Ishikawa (cell line): Measurements from ENCODE around the gene PRKCB.

Source experiments
- CEBPB ChIP-seq: IDR thresholded peaks from 2 replicates; pipeline ENCODE4 v1.6.1; 2012
- CREB1 ChIP-seq: IDR thresholded peaks from 2 replicates; pipeline ENCODE4 v1.6.1; 2012; ENCODE audit warnings: low read depth
- EGR1 ChIP-seq: IDR thresholded peaks from 2 replicates; pipeline ENCODE4 v1.6.1; 2012
- EP300 ChIP-seq: IDR thresholded peaks from 2 replicates; pipeline ENCODE4 v1.6.1; 2012; ENCODE audit warnings: borderline replicate concordance
- FOXM1 ChIP-seq: IDR thresholded peaks from 2 replicates; pipeline ENCODE4 v1.6.1; 2012; ENCODE audit warnings: low read depth, borderline replicate concordance
- NFIC ChIP-seq: IDR thresholded peaks from 2 replicates; pipeline ENCODE4 v1.6.1; 2012
- RAD21 ChIP-seq: IDR thresholded peaks from 2 replicates; pipeline ENCODE4 v1.6.1; 2012; ENCODE audit warnings: low read depth
- TAF1 ChIP-seq: IDR thresholded peaks from 2 replicates; pipeline ENCODE4 v1.6.1; 2012; ENCODE audit warnings: low read depth, mild to moderate bottlenecking
- TCF12 ChIP-seq: IDR thresholded peaks from 2 replicates; pipeline ENCODE4 v1.6.1; 2012; ENCODE audit warnings: low read depth
- TEAD4 ChIP-seq: IDR thresholded peaks from 2 replicates; pipeline ENCODE4 v1.6.1; 2012
- YY1 ChIP-seq: IDR thresholded peaks from 2 replicates; pipeline ENCODE4 v1.6.1; 2012; ENCODE audit warnings: low read depth
- ZBTB7A ChIP-seq: IDR thresholded peaks from 2 replicates; pipeline ENCODE4 v1.6.1; 2012; ENCODE audit warnings: low read depth
- TF ChIP-seq, protein P1 (sequence below): IDR thresholded peaks from 2 replicates; pipeline ENCODE4 v1.6.1; 2012; ENCODE audit warnings: low read depth, mild to moderate bottlenecking
- TF ChIP-seq, protein P2 (sequence below): IDR thresholded peaks from 2 replicates; pipeline ENCODE4 v1.6.1; 2012
- TF ChIP-seq, protein P3 (sequence below): IDR thresholded peaks from 2 replicates; pipeline ENCODE4 v1.6.1; 2012

The PRKCB gene

DNA sequence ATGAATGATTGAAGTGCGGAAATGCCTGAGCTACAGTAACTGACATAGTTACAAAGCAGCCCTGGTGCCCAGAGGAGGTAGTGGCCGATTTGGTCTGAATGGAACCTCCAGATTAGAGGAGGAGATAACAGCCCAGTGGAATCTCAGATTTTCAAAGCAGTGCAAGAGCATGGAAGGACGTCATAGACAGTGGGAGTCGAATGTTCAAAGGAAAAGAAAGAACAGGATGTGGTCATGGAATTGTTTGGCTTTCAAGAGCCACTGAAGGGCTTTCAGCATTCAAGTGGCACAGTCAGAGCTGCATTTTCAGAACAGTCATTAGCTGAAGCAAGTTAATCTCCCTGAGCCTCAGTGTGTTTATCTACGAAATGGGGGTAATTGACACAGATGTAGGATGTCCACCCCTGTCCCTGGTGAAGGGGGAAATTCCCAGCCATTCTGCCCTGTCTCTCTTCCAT is 315.7 kb downstream of the PRKCB start:
- no peak for TF ChIP-seq NFIC
- no peak for TF ChIP-seq CREB1
- TF ChIP-seq TCF12 = no peak
- TF ChIP-seq, protein P1, sequence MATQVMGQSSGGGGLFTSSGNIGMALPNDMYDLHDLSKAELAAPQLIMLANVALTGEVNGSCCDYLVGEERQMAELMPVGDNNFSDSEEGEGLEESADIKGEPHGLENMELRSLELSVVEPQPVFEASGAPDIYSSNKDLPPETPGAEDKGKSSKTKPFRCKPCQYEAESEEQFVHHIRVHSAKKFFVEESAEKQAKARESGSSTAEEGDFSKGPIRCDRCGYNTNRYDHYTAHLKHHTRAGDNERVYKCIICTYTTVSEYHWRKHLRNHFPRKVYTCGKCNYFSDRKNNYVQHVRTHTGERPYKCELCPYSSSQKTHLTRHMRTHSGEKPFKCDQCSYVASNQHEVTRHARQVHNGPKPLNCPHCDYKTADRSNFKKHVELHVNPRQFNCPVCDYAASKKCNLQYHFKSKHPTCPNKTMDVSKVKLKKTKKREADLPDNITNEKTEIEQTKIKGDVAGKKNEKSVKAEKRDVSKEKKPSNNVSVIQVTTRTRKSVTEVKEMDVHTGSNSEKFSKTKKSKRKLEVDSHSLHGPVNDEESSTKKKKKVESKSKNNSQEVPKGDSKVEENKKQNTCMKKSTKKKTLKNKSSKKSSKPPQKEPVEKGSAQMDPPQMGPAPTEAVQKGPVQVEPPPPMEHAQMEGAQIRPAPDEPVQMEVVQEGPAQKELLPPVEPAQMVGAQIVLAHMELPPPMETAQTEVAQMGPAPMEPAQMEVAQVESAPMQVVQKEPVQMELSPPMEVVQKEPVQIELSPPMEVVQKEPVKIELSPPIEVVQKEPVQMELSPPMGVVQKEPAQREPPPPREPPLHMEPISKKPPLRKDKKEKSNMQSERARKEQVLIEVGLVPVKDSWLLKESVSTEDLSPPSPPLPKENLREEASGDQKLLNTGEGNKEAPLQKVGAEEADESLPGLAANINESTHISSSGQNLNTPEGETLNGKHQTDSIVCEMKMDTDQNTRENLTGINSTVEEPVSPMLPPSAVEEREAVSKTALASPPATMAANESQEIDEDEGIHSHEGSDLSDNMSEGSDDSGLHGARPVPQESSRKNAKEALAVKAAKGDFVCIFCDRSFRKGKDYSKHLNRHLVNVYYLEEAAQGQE = no peak

DNA sequence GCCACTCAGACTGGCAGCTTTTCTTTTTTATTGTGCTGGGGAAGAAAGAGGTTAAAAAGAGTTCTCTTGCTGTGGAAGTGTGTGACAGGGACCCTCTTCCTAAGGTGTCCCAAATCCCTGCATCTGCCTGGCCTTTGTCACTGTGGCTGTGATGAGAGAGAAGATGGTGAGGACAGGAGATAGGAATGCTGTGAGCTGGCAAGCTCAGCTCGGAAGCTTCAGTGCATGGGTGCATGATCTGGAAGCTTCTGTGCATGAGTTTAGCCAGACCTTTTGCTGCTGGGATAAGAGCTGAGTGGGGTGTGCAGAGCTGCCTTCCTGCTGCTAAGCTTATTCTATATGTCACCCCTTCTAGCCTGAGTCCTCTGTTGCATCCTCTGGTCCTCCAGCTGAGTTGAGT is 317.0 kb downstream of the PRKCB start:
- no peak for TF ChIP-seq TAF1
- TF ChIP-seq CREB1 = no peak

DNA sequence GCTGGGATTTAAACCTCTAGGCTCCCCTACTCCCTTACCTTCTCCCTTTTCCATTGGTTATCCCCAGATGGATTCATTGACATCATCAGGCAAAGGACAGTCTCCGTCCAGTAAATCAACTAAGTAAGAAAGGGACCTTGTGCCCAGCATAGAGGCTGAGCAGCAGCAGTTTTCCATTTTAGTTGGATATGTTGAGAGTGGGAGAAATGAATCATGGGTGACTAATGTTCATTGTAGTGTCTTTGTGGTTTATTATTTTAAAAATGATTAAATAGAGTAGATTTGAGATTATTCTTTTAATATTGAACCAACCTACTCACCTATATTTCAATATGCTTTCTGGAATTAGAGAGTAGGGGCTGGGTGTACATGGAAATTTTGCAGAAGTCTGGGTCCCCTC is 321.0 kb downstream of the PRKCB start:
- TF ChIP-seq NFIC (no peak), TCF12 (no peak), CREB1 (no peak), RAD21 (no peak), ZBTB7A (no peak), FOXM1 (no peak)
- TF ChIP-seq, protein P2, sequence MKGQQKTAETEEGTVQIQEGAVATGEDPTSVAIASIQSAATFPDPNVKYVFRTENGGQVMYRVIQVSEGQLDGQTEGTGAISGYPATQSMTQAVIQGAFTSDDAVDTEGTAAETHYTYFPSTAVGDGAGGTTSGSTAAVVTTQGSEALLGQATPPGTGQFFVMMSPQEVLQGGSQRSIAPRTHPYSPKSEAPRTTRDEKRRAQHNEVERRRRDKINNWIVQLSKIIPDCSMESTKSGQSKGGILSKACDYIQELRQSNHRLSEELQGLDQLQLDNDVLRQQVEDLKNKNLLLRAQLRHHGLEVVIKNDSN = no peak

DNA sequence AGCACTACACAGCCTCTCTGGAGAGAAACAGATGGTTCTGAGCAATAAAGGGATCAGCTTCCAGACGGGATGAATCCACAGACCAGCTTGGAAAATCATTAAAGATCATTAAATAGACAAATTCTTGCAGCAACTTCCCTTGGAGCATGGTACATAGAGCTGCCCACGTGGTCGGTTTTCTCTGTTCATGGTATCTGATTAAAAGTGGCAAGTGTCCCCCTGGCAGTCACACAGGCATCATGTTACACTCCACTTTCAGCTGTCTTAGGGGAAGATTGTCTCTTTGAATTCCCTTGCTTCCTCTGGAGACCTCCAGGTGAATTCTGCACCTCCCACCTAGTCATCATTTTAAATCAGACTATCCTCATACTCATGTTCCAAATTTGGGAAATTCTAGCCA is 328.2 kb downstream of the PRKCB start:
- TF ChIP-seq RAD21 (no peak), ZBTB7A (no peak), TEAD4 (no peak), FOXM1 (no peak), TCF12 (no peak), EP300 (no peak), YY1 (no peak)
- TF ChIP-seq, protein P3, sequence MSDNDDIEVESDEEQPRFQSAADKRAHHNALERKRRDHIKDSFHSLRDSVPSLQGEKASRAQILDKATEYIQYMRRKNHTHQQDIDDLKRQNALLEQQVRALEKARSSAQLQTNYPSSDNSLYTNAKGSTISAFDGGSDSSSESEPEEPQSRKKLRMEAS = no peak
- TF ChIP-seq, protein P1 = no peak
- TF ChIP-seq, protein P2 = no peak

DNA sequence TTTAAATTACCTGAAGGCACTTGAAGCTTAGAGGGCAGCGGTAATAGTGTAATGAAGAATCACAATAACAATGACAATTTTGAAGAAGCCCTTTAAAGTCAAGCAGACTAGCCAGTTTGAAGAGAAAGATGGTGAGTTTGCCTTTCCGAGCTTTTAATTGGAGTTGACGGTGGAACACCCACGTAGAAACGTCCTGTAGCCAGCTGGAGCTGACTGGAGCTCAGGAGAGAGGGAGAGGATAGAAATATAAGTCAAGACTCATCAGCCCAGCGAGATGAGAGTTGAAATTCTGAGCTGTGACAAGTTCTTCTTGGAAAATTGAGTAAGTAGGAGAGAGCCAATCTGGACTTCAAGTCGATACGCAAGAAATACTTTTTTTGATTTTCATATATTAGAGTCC is 328.6 kb downstream of the PRKCB start:
- TF ChIP-seq, protein P2 = no peak
- TF ChIP-seq, protein P3 = no peak
- TF ChIP-seq TCF12 (no peak), CREB1 (no peak), ZBTB7A (no peak), TEAD4 (no peak), CEBPB (no peak), YY1 (no peak), NFIC (no peak), RAD21 (no peak)

DNA sequence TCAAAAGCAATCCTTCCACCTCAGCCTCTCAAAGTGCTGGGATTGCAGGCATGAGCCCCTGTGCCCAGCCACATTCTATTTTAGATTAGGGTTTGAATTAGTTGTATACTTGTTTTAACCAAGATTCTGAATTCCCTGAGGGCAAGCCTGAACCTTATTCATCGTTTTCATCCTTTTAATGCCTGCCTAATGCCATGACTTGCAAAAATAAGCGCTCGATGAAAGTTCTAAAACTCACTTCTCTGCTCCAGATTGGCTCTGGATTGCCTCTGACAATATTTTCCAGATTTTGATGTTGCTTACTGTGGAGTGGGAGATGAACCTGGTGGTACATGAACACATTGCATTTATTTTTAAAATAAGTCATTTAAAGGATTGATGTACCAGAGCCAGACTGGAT is 329.5 kb downstream of the PRKCB start:
- TF ChIP-seq FOXM1 (no peak), CREB1 (no peak), TCF12 (no peak), ZBTB7A (no peak), NFIC (no peak), TEAD4 (no peak), EP300 (no peak), YY1 (no peak), TAF1 (no peak), RAD21 (no peak), EGR1 (no peak)
- TF ChIP-seq, protein P1 = no peak
- TF ChIP-seq, protein P2 = no peak
- TF ChIP-seq, protein P3 = no peak
